PC-3 (cell line): ENCODE results near the gene ADARB2. TPM values are rescaled to one million over a fixed set of nuclear protein-coding genes. Genes with fewer than 3 reads are reported as not detected.

Source experiments
- ATAC-seq: fragments of 200-7000 bp; cut with Tn5 transposase; 2 replicates; pipeline ENCODE4 v1.9.1; 2020; ENCODE audit warnings: mild to moderate bottlenecking, moderate library complexity
- BruUV-seq: library from RNA; stranded (reverse); fragments of 400-500 nt; replicated peaks from 2 replicates; lab custom pipeline; 2021; lab: Mats Ljungman, UMichigan
- CTCF ChIA-PET: fragments of 300-600 bp; sonication (Branson Sonifier 250); formaldehyde crosslinking; loops from one replicate; lab custom pipeline; 2022; ENCODE audit warnings: antibody characterized with exemption; lab: Charles Lee
- POLR2A ChIA-PET: fragments of 300-600 bp; sonication (Branson Sonifier 250); formaldehyde crosslinking; loops from one replicate; lab custom pipeline; 2022; ENCODE audit warnings: antibody characterized with exemption; ENCODE audit not compliant: unreplicated experiment; lab: Charles Lee
- DNase-seq: peaks from one replicate; pipeline ENCODE4 v3.0.0-alpha.2; 2015
- H2AFZ ChIP-seq: fragments of 300-600 bp; sonication (generic); 2 replicates; pipeline ENCODE4 v1.6.0; 2016; ENCODE audit warnings: antibody characterized with exemption, low read length
- H3F3A ChIP-seq: fragments of 300-600 bp; sonication (generic); one replicate; pipeline ENCODE4 v1.6.0; 2017; ENCODE audit warnings: antibody characterized with exemption, low read length, control low read depth, mild to moderate bottlenecking; ENCODE audit not compliant: unreplicated experiment
- H3K27ac ChIP-seq: fragments of 300-600 bp; sonication (generic); 2 replicates; pipeline ENCODE4 v1.5.1; 2016; ENCODE audit warnings: mild to moderate bottlenecking, low read length
- H3K27me3 ChIP-seq: fragments of 300-600 bp; sonication (generic); 2 replicates; pipeline ENCODE4 v1.6.1; 2016; ENCODE audit warnings: low read length, mixed read lengths
- H3K36me3 ChIP-seq: fragments of 300-600 bp; sonication (generic); 2 replicates; pipeline ENCODE4 v1.6.1; 2016; ENCODE audit warnings: low read depth, mixed run types, low read length, mixed read lengths
- H3K4me1 ChIP-seq: fragments of 300-600 bp; sonication (generic); 2 replicates; pipeline ENCODE4 v1.5.1; 2016; ENCODE audit warnings: low read length; ENCODE audit not compliant: insufficient read depth
- H3K4me2 ChIP-seq: fragments of 300-600 bp; sonication (generic); 2 replicates; pipeline ENCODE4 v1.6.0; 2016; ENCODE audit warnings: low read length
- H3K4me3 ChIP-seq: fragments of 300-600 bp; sonication (generic); 2 replicates; pipeline ENCODE4 v1.5.1; 2016; ENCODE audit warnings: mild to moderate bottlenecking, low read length, mixed read lengths
- H3K79me2 ChIP-seq: fragments of 300-600 bp; sonication (generic); 2 replicates; pipeline ENCODE4 v1.6.1; 2017; ENCODE audit warnings: low read length, mixed read lengths
- H3K9ac ChIP-seq: fragments of 300-600 bp; sonication (generic); 2 replicates; pipeline ENCODE4 v1.6.0; 2016; ENCODE audit warnings: mild to moderate bottlenecking, low read length
- H3K9me2 ChIP-seq: fragments of 300-600 bp; sonication (generic); replicated peaks from 2 replicates; pipeline ENCODE4 v1.6.1; 2016; ENCODE audit warnings: mixed run types, low read length, mixed read lengths
- H3K9me3 ChIP-seq: fragments of 300-600 bp; sonication (generic); 2 replicates; pipeline ENCODE4 v1.6.1; 2016; ENCODE audit warnings: low read length, mixed read lengths
- H4K20me1 ChIP-seq: fragments of 300-600 bp; sonication (generic); 2 replicates; pipeline ENCODE4 v1.6.1; 2016; ENCODE audit warnings: low read length, mixed read lengths
- CTCF ChIP-seq: fragments of 300-600 bp; sonication (generic); conservative IDR thresholded peaks from 2 replicates; pipeline ENCODE4 v1.5.1; 2017; ENCODE audit warnings: antibody characterized with exemption, low read depth, mild to moderate bottlenecking, low read length
- EZH2 ChIP-seq: fragments of 300-600 bp; sonication (generic); IDR thresholded peaks from one replicate; pipeline ENCODE4 v1.6.1; 2017; ENCODE audit warnings: antibody characterized with exemption, mild to moderate bottlenecking, low read length; ENCODE audit not compliant: unreplicated experiment
- EZH2phosphoT487 ChIP-seq: fragments of 300-600 bp; sonication (generic); IDR thresholded peaks from 2 replicates; pipeline ENCODE4 v1.6.1; 2018; ENCODE audit warnings: mild to moderate bottlenecking, antibody characterized with exemption, low read length, borderline replicate concordance
- intact Hi-C: fragments of 100-400 bp; cut with micrococcal nuclease; formaldehyde crosslinking; loops from 2 replicates; pipeline ENCODE4 v1.9.0; 2023
- total RNA-seq: library from RNA; depleted of rRNA; stranded (reverse); fragments of >200 nt; gene quantifications from 2 replicates; pipeline ENCODE4 v1.2.3, GENCODE V29; 2014

The ADARB2 gene
- total RNA-seq, 1 experiment from 2014 or later = not detected

GRCh38 chr10:1579141-1579491 is 158.2 kb downstream of the ADARB2 start:
- no peak overlapping the region for H2AFZ ChIP-seq
- ATAC-seq = no peak
- no peaks in the 10 kb centered on the region for H3K4me1 ChIP-seq
- TF ChIP-seq EZH2 (no peak), CTCF (no peak), EZH2phosphoT487 (no peak)
- H3K9me2 ChIP-seq = no peaks in the 10 kb centered on the region
- H3K27ac ChIP-seq = no peak overlapping the region
- H3K27me3 ChIP-seq = no peaks in the 10 kb centered on the region
- no peak overlapping the region for H3K9ac ChIP-seq
- DNase-seq = no peak
- no peaks in the 10 kb centered on the region for H3F3A ChIP-seq
- intact Hi-C loops = no loop called here
- no peaks in the 10 kb centered on the region for H4K20me1 ChIP-seq
- no peaks in the 10 kb centered on the region for H3K36me3 ChIP-seq
- H3K79me2 ChIP-seq = no peaks in the 10 kb centered on the region
- H3K4me3 ChIP-seq = no peak overlapping the region
- no peak overlapping the region for H3K4me2 ChIP-seq
- no peaks in the 10 kb centered on the region for H3K9me3 ChIP-seq
- POLR2A ChIA-PET = no interaction called here
- no TSS peak for BruUV-seq
- CTCF ChIA-PET = no interaction called here

- Histone ChIP-seq H3K27ac (no peak overlapping the region), H3K9me3 (no peaks in the 10 kb centered on the region), H3K27me3 (no peaks in the 10 kb centered on the region), H3K79me2 (no peaks in the 10 kb centered on the region), H3K36me3 (no peaks in the 10 kb centered on the region), H3K4me2 (no peak overlapping the region), H2AFZ (no peak overlapping the region), H3K9me2 (no peaks in the 10 kb centered on the region), H4K20me1 (no peaks in the 10 kb centered on the region), H3K4me3 (no peak overlapping the region), H3F3A (no peaks in the 10 kb centered on the region), H3K4me1 (no peaks in the 10 kb centered on the region), H3K9ac (no peak overlapping the region)
- DNase-seq (no peak), ATAC-seq (no peak)
- no peak for TF ChIP-seq EZH2
- no peak for TF ChIP-seq EZH2phosphoT487
- TF ChIP-seq CTCF = no peak
- ChIA-PET POLR2A (no interaction called here), CTCF (no interaction called here)
- no TSS peak for BruUV-seq
- intact Hi-C loops = no loop called here
These were observed 158.8 kb downstream of the ADARB2 start for GRCh38 chr10:1578392-1579140.

- TF ChIP-seq CTCF (no peak), EZH2 (no peak), EZH2phosphoT487 (no peak)
- no TSS peak for BruUV-seq
These were observed 159.4 kb downstream of the ADARB2 start for GRCh38 chr10:1577945-1578344.

More at GRCh38 chr10:1577945-1578344, 159.4 kb downstream of the ADARB2 start:
- intact Hi-C loops = no loop called here
- Histone ChIP-seq H3K27ac (no peak overlapping the region), H3K4me1 (no peaks in the 10 kb centered on the region), H4K20me1 (no peaks in the 10 kb centered on the region), H3K9ac (no peak overlapping the region), H3K4me2 (no peak overlapping the region), H3K36me3 (no peaks in the 10 kb centered on the region), H3K79me2 (no peaks in the 10 kb centered on the region), H3K27me3 (no peaks in the 10 kb centered on the region), H3K9me2 (no peaks in the 10 kb centered on the region), H2AFZ (no peak overlapping the region), H3F3A (no peaks in the 10 kb centered on the region), H3K4me3 (no peak overlapping the region), H3K9me3 (no peaks in the 10 kb centered on the region)
- ChIA-PET CTCF (no interaction called here), POLR2A (no interaction called here)
- ATAC-seq = no peak
- no peak for DNase-seq
